Caco-2 (cell line): Measurements from ENCODE around the gene PRRG1. TPM values are rescaled to one million over a fixed set of nuclear protein-coding genes. Genes with fewer than 3 reads are reported as not detected.

Experiments
- BruUV-seq: library from RNA; stranded (reverse); fragments of 400-500 nt; replicated peaks from 2 replicates; lab custom pipeline; 2021; lab: Mats Ljungman, UMichigan
- CTCF ChIA-PET: fragments of 300-600 bp; sonication (Branson Sonifier 250); formaldehyde crosslinking; loops from one replicate; lab custom pipeline; 2022; ENCODE audit warnings: antibody characterized with exemption; lab: Charles Lee
- POLR2A ChIA-PET: fragments of 300-600 bp; sonication (Branson Sonifier 250); formaldehyde crosslinking; loops from one replicate; lab custom pipeline; 2022; ENCODE audit warnings: antibody characterized with exemption; lab: Charles Lee
- DNase-seq, 2 experiments: peaks; one replicate each; pipeline versions ENCODE4 v3.0.0 to v3.0.0-alpha.2; 2020 to 2022
- H3K27me3 ChIP-seq: replicated peaks from 2 replicates; pipeline ENCODE4 v1.6.0; 2011; ENCODE audit warnings: low read length; ENCODE audit not compliant: control insufficient read depth, insufficient read depth
- H3K36me3 ChIP-seq: 2 replicates; pipeline ENCODE4 v1.5.1; 2011; ENCODE audit warnings: low read length; ENCODE audit not compliant: control insufficient read depth, insufficient read depth
- H3K4me1 ChIP-seq: fragments of 250-450 bp; sonication (Bioruptor Pico); 2 replicates; pipeline ENCODE4 v1.5.1; 2020; ENCODE audit warnings: mild to moderate bottlenecking
- H3K4me3 ChIP-seq: 2 replicates; pipeline ENCODE4 v1.5.1; 2011; ENCODE audit warnings: low read depth, mild to moderate bottlenecking, control low read depth, low read length
- H3K9me3 ChIP-seq: fragments of 250-450 bp; sonication (Bioruptor Pico); 2 replicates; pipeline ENCODE4 v1.5.1; 2020; ENCODE audit warnings: mild to moderate bottlenecking, moderate library complexity
- H3K27ac Mint-ChIP-seq: one replicate; pipeline ENCODE4 v1.8.0; 2022; ENCODE audit warnings: mixed read lengths; ENCODE audit not compliant: unreplicated experiment
- H3K27me3 Mint-ChIP-seq: one replicate; pipeline ENCODE4 v1.8.0; 2022; ENCODE audit warnings: mixed read lengths; ENCODE audit not compliant: insufficient read depth, unreplicated experiment
- H3K36me3 Mint-ChIP-seq: one replicate; pipeline ENCODE4 v1.8.0; 2022; ENCODE audit warnings: mild to moderate bottlenecking, mixed read lengths; ENCODE audit not compliant: insufficient read depth, unreplicated experiment
- H3K4me1 Mint-ChIP-seq: one replicate; pipeline ENCODE4 v1.8.0; 2022; ENCODE audit warnings: low read depth, mixed read lengths; ENCODE audit not compliant: unreplicated experiment
- H3K4me3 Mint-ChIP-seq: one replicate; pipeline ENCODE4 v1.8.0; 2022; ENCODE audit warnings: mild to moderate bottlenecking, moderate library complexity, mixed read lengths; ENCODE audit not compliant: unreplicated experiment
- H3K9me3 Mint-ChIP-seq: one replicate; pipeline ENCODE4 v1.8.0; 2022; ENCODE audit warnings: mixed read lengths; ENCODE audit not compliant: unreplicated experiment
- intact Hi-C: fragments of 100-400 bp; cut with micrococcal nuclease; formaldehyde crosslinking; loops from one replicate; pipeline ENCODE4 v1.10.0; 2022; ENCODE audit not compliant: unreplicated experiment
- total RNA-seq: library from RNA; stranded (reverse); gene quantifications from 2 replicates; pipeline ENCODE4 v1.2.3, GENCODE V29; 2022
- TF ChIP-seq, protein P1 (sequence below), 2 experiments: fragments of 200-600 bp in 1 of 2; IDR thresholded peaks; 1 replicate in 1 of 2; 2 replicates in 1 of 2; pipeline versions ENCODE4 v1.5.1 to v1.8.0; 2011 to 2022; ENCODE audit warnings: antibody characterized with exemption in 1 of 2, control low read depth in 1 of 2, inconsistent platforms in 1 of 2, low read depth in 1 of 2, low read length in 1 of 2, mild to moderate bottlenecking in 1 of 2, moderate library complexity in 1 of 2; ENCODE audit not compliant: insufficient read depth in 1 of 2, severe bottlenecking in 1 of 2, unreplicated experiment in 1 of 2

PRRG1 gene
- total RNA-seq, 1 experiment from 2014 or later: 14.0 TPM

- no peaks in the 10 kb centered on the region for H3K36me3 ChIP-seq
- POLR2A ChIA-PET: no interaction called here
- CTCF ChIA-PET: no interaction called here
- intact Hi-C loops: no loop called here
- TF ChIP-seq, protein P1, sequence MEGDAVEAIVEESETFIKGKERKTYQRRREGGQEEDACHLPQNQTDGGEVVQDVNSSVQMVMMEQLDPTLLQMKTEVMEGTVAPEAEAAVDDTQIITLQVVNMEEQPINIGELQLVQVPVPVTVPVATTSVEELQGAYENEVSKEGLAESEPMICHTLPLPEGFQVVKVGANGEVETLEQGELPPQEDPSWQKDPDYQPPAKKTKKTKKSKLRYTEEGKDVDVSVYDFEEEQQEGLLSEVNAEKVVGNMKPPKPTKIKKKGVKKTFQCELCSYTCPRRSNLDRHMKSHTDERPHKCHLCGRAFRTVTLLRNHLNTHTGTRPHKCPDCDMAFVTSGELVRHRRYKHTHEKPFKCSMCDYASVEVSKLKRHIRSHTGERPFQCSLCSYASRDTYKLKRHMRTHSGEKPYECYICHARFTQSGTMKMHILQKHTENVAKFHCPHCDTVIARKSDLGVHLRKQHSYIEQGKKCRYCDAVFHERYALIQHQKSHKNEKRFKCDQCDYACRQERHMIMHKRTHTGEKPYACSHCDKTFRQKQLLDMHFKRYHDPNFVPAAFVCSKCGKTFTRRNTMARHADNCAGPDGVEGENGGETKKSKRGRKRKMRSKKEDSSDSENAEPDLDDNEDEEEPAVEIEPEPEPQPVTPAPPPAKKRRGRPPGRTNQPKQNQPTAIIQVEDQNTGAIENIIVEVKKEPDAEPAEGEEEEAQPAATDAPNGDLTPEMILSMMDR (IDR thresholded peaks at IDR 0.05; ENCODE audit: insufficient read depth in 1 of 2, low read depth in 1 of 2, low read length in 1 of 2, severe bottlenecking in 1 of 2, unreplicated experiment in 1 of 2): no peak
- H3K4me3 ChIP-seq: no peak overlapping the region
- Mint-ChIP-seq H3K4me1 (peaks cover 7% of the 10 kb centered on the region), H3K9me3 (no peaks in the 10 kb centered on the region), H3K36me3 (no peaks in the 10 kb centered on the region), H3K4me3 (no peak overlapping the region), H3K27ac (no peak overlapping the region), H3K27me3 (no peaks in the 10 kb centered on the region)
- H3K4me1 ChIP-seq: no peaks in the 10 kb centered on the region
- DNase-seq: no peak
- no peaks in the 10 kb centered on the region for H3K9me3 ChIP-seq
- no peaks in the 10 kb centered on the region for H3K27me3 ChIP-seq
- BruUV-seq: no TSS peak
Measured at GRCh38 chrX:37380924-37381323, 31.8 kb downstream of the PRRG1 start.

- H3K36me3 ChIP-seq: no peaks in the 10 kb centered on the region
- no peaks in the 10 kb centered on the region for H3K4me1 ChIP-seq
- H3K4me3 ChIP-seq: no peak overlapping the region
- H3K4me1 Mint-ChIP-seq: peaks cover 7% of the 10 kb centered on the region
- TF ChIP-seq, protein P1 (IDR thresholded peaks at IDR 0.05; ENCODE audit: insufficient read depth in 1 of 2, low read depth in 1 of 2, low read length in 1 of 2, severe bottlenecking in 1 of 2, unreplicated experiment in 1 of 2): no peak
- POLR2A ChIA-PET: no interaction called here
- CTCF ChIA-PET: no interaction called here
- DNase-seq: no peak
- no peaks in the 10 kb centered on the region for H3K27me3 Mint-ChIP-seq
- BruUV-seq: no TSS peak
- H3K4me3 Mint-ChIP-seq: no peak overlapping the region
- H3K27ac Mint-ChIP-seq: no peak overlapping the region
- H3K9me3 Mint-ChIP-seq: no peaks in the 10 kb centered on the region
- H3K27me3 ChIP-seq: no peaks in the 10 kb centered on the region
- no peaks in the 10 kb centered on the region for H3K9me3 ChIP-seq
- peaks cover 13% of the 10 kb centered on the region for H3K36me3 Mint-ChIP-seq
- intact Hi-C loops: no loop called here
Measured at GRCh38 chrX:37383313-37383712, 34.1 kb downstream of the PRRG1 start.

DNA sequence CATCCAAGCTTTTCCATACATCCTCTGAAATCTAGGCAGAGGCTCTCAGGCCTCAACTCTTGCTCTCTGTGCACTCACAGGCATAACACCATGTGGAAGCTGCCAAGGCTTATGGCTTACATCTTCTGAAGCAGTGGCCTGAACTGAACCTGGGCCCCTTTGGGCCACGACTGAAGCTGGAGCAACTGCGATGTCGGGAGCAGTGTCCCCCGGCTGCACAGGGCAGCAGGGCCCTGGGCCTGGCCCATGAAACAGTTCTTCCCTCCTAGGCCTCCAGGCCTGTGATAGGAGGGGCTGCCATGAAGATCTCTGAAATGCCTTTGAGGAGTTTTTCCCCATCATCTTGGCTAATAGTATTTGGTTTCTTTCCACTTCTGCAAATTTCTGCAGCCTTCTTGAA is 39.2 kb downstream of the PRRG1 start:
- CTCF ChIA-PET: no interaction called here
- intact Hi-C loops: no loop called here
- no peak for DNase-seq
- H3K27me3 Mint-ChIP-seq: no peaks in the 10 kb centered on the region
- peaks cover 23% of the 10 kb centered on the region for H3K36me3 Mint-ChIP-seq
- H3K4me1 Mint-ChIP-seq: no peaks in the 10 kb centered on the region
- no peak overlapping the region for H3K4me3 Mint-ChIP-seq
- Histone ChIP-seq H3K4me1 (no peaks in the 10 kb centered on the region), H3K9me3 (no peaks in the 10 kb centered on the region), H3K27me3 (no peaks in the 10 kb centered on the region), H3K4me3 (no peak overlapping the region), H3K36me3 (no peaks in the 10 kb centered on the region)
- no peaks in the 10 kb centered on the region for H3K9me3 Mint-ChIP-seq
- H3K27ac Mint-ChIP-seq: no peak overlapping the region
- POLR2A ChIA-PET: no interaction called here
- BruUV-seq: no TSS peak
- TF ChIP-seq, protein P1 (IDR thresholded peaks at IDR 0.05; ENCODE audit: insufficient read depth in 1 of 2, low read depth in 1 of 2, low read length in 1 of 2, severe bottlenecking in 1 of 2, unreplicated experiment in 1 of 2): no peak
